Measurements from ENCODE around the gene COL6A3.

- TF ChIP-seq, protein P1, sequence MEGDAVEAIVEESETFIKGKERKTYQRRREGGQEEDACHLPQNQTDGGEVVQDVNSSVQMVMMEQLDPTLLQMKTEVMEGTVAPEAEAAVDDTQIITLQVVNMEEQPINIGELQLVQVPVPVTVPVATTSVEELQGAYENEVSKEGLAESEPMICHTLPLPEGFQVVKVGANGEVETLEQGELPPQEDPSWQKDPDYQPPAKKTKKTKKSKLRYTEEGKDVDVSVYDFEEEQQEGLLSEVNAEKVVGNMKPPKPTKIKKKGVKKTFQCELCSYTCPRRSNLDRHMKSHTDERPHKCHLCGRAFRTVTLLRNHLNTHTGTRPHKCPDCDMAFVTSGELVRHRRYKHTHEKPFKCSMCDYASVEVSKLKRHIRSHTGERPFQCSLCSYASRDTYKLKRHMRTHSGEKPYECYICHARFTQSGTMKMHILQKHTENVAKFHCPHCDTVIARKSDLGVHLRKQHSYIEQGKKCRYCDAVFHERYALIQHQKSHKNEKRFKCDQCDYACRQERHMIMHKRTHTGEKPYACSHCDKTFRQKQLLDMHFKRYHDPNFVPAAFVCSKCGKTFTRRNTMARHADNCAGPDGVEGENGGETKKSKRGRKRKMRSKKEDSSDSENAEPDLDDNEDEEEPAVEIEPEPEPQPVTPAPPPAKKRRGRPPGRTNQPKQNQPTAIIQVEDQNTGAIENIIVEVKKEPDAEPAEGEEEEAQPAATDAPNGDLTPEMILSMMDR (IDR thresholded peaks at IDR 0.05) = no peak
- TF ChIP-seq EP300 (IDR thresholded peaks at IDR 0.05; ENCODE audit: low read depth) = no peak
- no peak for TF ChIP-seq POLR2AphosphoS5 (IDR thresholded peaks at IDR 0.05)
These were observed 99.3 kb downstream of the COL6A3 start for GRCh38 chr2:237314681-237315080.
